Measurements from ENCODE around the gene DSCAM.

- TF ChIP-seq MAX (IDR thresholded peaks at IDR 0.05; ENCODE audit: insufficient read depth, insufficient read length) (no peak), FOS (IDR thresholded peaks at IDR 0.05; ENCODE audit: borderline replicate concordance, insufficient read depth, low read length) (no peak)
Measured at GRCh38 chr21:40531431-40532110, 315.4 kb downstream of the DSCAM start.
